Parathyroid adenoma (tissue), 2 donors: ENCODE results near the gene PYCR2.
"Not testable (repeated sequence)": the region's sequence is repeated elsewhere in the genome, so short reads cannot be mapped to it uniquely, and the experiment has no call there.

Experiments
- H2AFZ ChIP-seq: fragments of 300-600 bp; sonication (generic); one replicate; pipeline ENCODE4 v1.7.0; 2017; ENCODE audit warnings: antibody characterized with exemption, mild to moderate bottlenecking
- H3K27ac ChIP-seq: fragments of 300-600 bp; sonication (generic); one replicate; pipeline ENCODE4 v1.7.0; 2017
- H3K27me3 ChIP-seq: fragments of 300-600 bp; sonication (generic); one replicate; pipeline ENCODE4 v1.7.0; 2017; ENCODE audit warnings: low read length; ENCODE audit not compliant: control insufficient read depth, insufficient read depth
- H3K36me3 ChIP-seq: fragments of 300-600 bp; sonication (generic); one replicate; pipeline ENCODE4 v1.7.0; 2017; ENCODE audit warnings: low read length; ENCODE audit not compliant: control insufficient read depth, insufficient read depth
- H3K4me1 ChIP-seq: fragments of 300-600 bp; sonication (generic); one replicate; pipeline ENCODE4 v1.7.0; 2017; ENCODE audit warnings: control low read depth
- H3K4me2 ChIP-seq: fragments of 300-600 bp; sonication (generic); one replicate; pipeline ENCODE4 v1.7.0; 2017; ENCODE audit warnings: low read length
- H3K4me3 ChIP-seq: fragments of 300-600 bp; sonication (generic); one replicate; pipeline ENCODE4 v1.7.0; 2017; ENCODE audit warnings: low read depth, low read length
- H3K79me2 ChIP-seq: fragments of 300-600 bp; sonication (generic); one replicate; pipeline ENCODE4 v1.7.0; 2017; ENCODE audit warnings: control low read depth
- H3K9ac ChIP-seq: fragments of 300-600 bp; sonication (generic); one replicate; pipeline ENCODE4 v1.7.0; 2017; ENCODE audit warnings: mild to moderate bottlenecking
- H3K9me3 ChIP-seq: fragments of 300-600 bp; sonication (generic); one replicate; pipeline ENCODE4 v1.7.0; 2017; ENCODE audit warnings: low read length; ENCODE audit not compliant: control insufficient read depth
- TF ChIP-seq, protein P1 (sequence below): fragments of 300-600 bp; sonication (generic); IDR thresholded peaks from one replicate; pipeline ENCODE4 v1.7.0; 2017; ENCODE audit warnings: antibody characterized with exemption, mild to moderate bottlenecking
- donor health status: primary hyperparathyroidism.

The PYCR2 gene

DNA sequence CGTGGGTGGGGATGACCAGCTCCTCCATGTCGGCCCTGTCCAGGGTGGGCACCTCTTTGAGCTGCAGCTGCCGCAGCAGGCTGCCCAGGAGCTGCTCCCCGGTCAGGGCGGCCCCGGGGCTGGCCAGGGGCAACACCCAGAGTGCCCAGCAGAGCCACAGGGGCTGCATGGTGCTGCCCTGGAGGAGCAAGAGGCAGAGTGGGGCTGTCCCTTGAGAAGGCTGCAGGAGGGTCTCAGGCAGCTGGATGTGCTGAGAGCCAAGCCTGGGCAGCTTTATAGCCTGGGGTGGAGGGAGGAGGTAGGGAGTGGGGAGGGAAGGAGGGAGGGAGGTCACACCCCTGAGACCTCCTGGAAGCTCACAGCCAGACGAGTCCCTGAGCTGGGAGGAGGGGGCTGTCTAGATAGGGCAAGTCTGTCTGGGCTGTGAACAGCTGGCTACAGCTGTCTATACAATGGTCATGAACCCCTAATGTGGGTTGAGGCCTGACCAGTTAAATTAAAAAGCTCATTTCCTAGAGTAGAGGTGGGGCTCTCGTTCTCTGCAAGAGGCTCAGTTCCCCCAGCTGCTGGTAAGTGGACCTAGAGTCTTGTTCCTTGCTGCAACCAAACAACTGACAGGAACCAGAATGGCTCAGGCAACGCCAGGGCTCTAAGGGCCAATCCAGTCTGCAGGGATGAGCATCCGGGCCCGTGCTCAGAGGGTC, 35.0 kb downstream of the PYCR2 start, which contains the start of gene LEFTY1:
LEFTY1 (minus strand) TSS at position 249 of the 704 bp plus-strand sequence; CDS start at position 169, 80 bp downstream.
- Histone ChIP-seq H3K4me2 (no peak within 1 kb of the TSS), H3K27me3 (no peaks in the 10 kb centered on the region), H3K36me3 (no peaks in the 10 kb centered on the region), H3K9ac (no peak within 1 kb of the TSS), H2AFZ (no peak within 1 kb of the TSS), H3K4me1 (no peaks in the 10 kb centered on the region), H3K79me2 (no peaks in the 10 kb centered on the region), H3K4me3 (no peak within 1 kb of the TSS), H3K27ac (no peak within 1 kb of the TSS), H3K9me3 (no peaks in the 10 kb centered on the region)
- TF ChIP-seq, protein P1, sequence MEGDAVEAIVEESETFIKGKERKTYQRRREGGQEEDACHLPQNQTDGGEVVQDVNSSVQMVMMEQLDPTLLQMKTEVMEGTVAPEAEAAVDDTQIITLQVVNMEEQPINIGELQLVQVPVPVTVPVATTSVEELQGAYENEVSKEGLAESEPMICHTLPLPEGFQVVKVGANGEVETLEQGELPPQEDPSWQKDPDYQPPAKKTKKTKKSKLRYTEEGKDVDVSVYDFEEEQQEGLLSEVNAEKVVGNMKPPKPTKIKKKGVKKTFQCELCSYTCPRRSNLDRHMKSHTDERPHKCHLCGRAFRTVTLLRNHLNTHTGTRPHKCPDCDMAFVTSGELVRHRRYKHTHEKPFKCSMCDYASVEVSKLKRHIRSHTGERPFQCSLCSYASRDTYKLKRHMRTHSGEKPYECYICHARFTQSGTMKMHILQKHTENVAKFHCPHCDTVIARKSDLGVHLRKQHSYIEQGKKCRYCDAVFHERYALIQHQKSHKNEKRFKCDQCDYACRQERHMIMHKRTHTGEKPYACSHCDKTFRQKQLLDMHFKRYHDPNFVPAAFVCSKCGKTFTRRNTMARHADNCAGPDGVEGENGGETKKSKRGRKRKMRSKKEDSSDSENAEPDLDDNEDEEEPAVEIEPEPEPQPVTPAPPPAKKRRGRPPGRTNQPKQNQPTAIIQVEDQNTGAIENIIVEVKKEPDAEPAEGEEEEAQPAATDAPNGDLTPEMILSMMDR = no peak

DNA sequence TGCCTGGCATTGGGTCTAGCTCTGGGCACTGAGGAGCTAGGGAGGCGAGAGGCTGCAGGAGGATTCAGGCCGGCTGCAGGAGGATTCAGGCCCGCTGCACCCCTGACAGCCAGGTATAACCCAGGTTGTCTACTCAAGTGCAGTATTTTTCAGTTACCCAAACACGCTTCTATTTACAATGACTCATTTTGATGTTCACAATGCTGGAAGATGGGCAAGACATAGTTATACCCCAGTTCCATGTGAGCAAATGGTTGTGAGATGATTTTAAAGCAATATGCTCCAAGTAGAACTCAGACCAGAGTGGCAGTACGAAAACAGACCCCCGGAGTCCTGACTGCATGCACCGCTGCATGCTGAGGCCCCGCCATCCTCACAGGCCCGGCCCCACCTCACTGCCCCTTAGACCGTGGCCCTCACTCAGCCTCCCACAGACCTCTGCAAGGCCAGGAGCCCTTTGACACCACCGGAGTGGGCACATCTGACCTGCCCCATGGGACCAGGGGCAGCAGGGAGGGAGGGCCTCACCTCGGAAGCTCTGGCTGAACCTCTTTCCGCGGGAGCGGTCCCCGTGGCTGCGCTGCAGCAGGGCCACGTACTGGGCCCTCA, 35.7 kb downstream of the PYCR2 start:
- H3K36me3 ChIP-seq = no peaks in the 10 kb centered on the region

DNA sequence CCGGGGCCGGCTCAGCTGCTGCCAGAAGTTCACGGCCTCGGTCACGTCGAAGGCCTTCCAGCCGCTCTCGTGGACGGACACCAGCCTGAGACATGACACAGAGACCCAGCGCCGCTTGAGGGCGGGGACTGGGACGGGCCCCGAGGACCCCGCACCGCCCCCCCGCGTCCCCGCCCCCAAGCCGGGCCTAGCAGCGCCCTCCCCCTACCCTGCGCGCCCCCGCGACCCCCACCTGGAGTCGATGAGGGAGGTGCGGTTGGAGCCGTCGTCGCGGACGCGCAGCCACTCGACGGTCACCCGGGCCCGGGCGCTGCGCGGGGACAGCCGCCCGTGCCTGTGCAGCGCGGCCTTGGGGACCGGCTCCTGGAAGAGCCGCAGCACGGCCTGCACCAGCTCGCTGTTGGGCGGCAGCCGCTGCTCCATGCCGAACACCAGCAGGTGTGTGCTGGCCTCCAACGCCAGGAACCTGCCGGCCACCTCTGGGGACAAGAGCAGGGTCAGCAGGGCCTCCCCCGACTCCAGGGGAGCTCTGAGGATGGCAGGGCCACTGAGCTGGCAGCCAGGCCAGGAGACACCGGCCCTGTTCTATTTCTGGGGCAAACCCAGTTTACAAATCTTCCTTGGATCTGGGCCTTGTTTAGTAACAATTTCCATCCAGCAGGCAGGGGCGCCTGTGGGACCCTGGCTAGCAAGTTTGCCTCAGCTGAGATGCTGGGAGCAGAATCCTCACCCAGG, 36.3 kb downstream of the PYCR2 start:
- not testable (repeated sequence) for H3K27ac ChIP-seq, H3K4me3 ChIP-seq, H3K27me3 ChIP-seq, H3K4me2 ChIP-seq, H3K9ac ChIP-seq, H3K9me3 ChIP-seq, H2AFZ ChIP-seq, H3K36me3 ChIP-seq, H3K79me2 ChIP-seq, H3K4me1 ChIP-seq

More for the DNA sequence above, 35.7 kb downstream of the PYCR2 start:
- no peak overlapping the region for H3K4me2 ChIP-seq
- H2AFZ ChIP-seq = no peak overlapping the region
- no peaks in the 10 kb centered on the region for H3K79me2 ChIP-seq
- no peak overlapping the region for H3K9ac ChIP-seq
- no peaks in the 10 kb centered on the region for H3K4me1 ChIP-seq
- no peak overlapping the region for H3K4me3 ChIP-seq
- no peak overlapping the region for H3K27ac ChIP-seq
- TF ChIP-seq, protein P1 = no peak
- no peaks in the 10 kb centered on the region for H3K27me3 ChIP-seq
- H3K9me3 ChIP-seq = no peaks in the 10 kb centered on the region

DNA sequence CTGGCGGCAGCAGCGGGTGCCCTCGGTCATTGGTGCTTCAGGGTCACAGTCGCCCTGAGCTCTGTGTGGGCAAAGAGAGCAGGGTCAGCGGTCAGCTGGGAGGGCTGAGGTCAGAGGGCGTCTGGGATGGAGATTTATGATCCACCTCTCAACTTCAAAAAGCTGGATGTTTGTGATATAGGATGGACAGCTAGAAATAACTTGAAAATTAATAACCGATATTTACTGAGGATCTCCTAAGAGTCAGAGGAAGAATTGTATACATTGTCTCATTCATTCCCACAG, 37.1 kb downstream of the PYCR2 start:
- no peaks in the 10 kb centered on the region for H3K79me2 ChIP-seq
- H3K27me3 ChIP-seq = no peaks in the 10 kb centered on the region
- H3K9ac ChIP-seq = no peak overlapping the region
- no peak overlapping the region for H3K4me3 ChIP-seq
- TF ChIP-seq, protein P1 = no peak
- no peak overlapping the region for H2AFZ ChIP-seq
- no peaks in the 10 kb centered on the region for H3K9me3 ChIP-seq
- H3K27ac ChIP-seq = no peak overlapping the region
- no peaks in the 10 kb centered on the region for H3K36me3 ChIP-seq
- no peaks in the 10 kb centered on the region for H3K4me1 ChIP-seq
- no peak overlapping the region for H3K4me2 ChIP-seq

DNA sequence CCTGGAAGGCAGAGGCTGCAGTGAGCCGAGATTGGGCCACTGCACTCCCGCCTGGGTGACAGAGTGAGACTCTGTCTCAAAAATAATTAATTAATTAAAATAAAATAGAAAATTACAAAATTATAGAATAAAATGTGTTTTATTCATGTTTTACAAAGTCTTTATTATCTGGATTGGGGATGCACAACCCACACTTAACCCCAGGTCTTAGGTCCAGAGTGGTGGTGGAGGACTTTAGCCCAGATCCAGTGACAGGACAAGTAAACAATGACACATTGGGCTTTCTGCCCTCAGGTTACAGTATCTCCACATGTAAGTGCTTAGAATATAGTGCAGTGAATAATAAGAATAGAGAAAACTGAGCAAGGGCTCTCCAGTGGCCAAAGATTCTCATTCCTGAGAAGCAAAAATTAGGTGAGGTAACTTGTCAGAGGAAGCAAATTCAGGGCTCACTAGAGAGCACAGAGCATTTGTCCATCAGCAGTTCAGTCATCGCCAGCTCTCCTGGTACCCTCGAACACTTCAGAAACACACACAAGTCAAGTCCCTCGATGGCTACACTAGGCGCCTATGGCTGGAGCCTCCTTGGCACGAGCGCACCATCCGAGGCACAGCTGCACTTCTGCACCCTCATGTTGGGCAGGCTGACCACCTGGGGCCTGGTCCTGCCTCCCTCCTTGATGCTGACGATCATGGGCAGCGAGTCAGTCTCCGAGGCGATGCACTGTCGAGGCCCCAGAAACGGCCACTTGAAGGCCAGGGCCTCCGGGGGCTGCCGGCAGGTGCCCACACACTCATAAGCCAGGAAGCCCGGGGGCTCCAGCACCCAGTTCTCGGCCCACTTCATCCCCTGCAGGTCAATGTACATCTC, 37.7 kb downstream of the PYCR2 start:
- H3K79me2 ChIP-seq = no peaks in the 10 kb centered on the region
- no peak overlapping the region for H3K4me2 ChIP-seq
- no peaks in the 10 kb centered on the region for H3K4me1 ChIP-seq
- no peaks in the 10 kb centered on the region for H3K9me3 ChIP-seq
- no peak overlapping the region for H2AFZ ChIP-seq
- H3K36me3 ChIP-seq = no peaks in the 10 kb centered on the region
- H3K9ac ChIP-seq = no peak overlapping the region
- no peaks in the 10 kb centered on the region for H3K27me3 ChIP-seq
- TF ChIP-seq, protein P1 = no peak
- no peak overlapping the region for H3K27ac ChIP-seq
- H3K4me3 ChIP-seq = no peak overlapping the region
